ENCODE results near the gene EFCAB6.

The EFCAB6 gene

GRCh38 chr22:43516996-43517635 is 295.0 kb downstream of the EFCAB6 start:
- TF ChIP-seq SNAI2 (CRISPR knock-in tag; IDR thresholded peaks at IDR 0.05) (no peak), CSRNP3 (CRISPR knock-in tag; IDR thresholded peaks at IDR 0.05) (no peak)
- ATAC-seq: no peak

GRCh38 chr22:43516386-43516785 is 295.7 kb downstream of the EFCAB6 start:
- no peak for ATAC-seq
- no peak for TF ChIP-seq ESRRG (CRISPR knock-in tag; IDR thresholded peaks at IDR 0.05)
- TF ChIP-seq ZFP3 (CRISPR knock-in tag; IDR thresholded peaks at IDR 0.05): no peak
- TF ChIP-seq ARNTL (CRISPR knock-in tag; IDR thresholded peaks at IDR 0.05; ENCODE audit: borderline replicate concordance, low read depth): no peak
- TF ChIP-seq, protein P1, sequence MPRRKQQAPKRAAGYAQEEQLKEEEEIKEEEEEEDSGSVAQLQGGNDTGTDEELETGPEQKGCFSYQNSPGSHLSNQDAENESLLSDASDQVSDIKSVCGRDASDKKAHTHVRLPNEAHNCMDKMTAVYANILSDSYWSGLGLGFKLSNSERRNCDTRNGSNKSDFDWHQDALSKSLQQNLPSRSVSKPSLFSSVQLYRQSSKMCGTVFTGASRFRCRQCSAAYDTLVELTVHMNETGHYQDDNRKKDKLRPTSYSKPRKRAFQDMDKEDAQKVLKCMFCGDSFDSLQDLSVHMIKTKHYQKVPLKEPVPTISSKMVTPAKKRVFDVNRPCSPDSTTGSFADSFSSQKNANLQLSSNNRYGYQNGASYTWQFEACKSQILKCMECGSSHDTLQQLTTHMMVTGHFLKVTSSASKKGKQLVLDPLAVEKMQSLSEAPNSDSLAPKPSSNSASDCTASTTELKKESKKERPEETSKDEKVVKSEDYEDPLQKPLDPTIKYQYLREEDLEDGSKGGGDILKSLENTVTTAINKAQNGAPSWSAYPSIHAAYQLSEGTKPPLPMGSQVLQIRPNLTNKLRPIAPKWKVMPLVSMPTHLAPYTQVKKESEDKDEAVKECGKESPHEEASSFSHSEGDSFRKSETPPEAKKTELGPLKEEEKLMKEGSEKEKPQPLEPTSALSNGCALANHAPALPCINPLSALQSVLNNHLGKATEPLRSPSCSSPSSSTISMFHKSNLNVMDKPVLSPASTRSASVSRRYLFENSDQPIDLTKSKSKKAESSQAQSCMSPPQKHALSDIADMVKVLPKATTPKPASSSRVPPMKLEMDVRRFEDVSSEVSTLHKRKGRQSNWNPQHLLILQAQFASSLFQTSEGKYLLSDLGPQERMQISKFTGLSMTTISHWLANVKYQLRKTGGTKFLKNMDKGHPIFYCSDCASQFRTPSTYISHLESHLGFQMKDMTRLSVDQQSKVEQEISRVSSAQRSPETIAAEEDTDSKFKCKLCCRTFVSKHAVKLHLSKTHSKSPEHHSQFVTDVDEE (CRISPR knock-in tag; IDR thresholded peaks at IDR 0.05): no peak
- no peak for TF ChIP-seq ZC3H10 (CRISPR knock-in tag; IDR thresholded peaks at IDR 0.05)
- TF ChIP-seq, protein P2, sequence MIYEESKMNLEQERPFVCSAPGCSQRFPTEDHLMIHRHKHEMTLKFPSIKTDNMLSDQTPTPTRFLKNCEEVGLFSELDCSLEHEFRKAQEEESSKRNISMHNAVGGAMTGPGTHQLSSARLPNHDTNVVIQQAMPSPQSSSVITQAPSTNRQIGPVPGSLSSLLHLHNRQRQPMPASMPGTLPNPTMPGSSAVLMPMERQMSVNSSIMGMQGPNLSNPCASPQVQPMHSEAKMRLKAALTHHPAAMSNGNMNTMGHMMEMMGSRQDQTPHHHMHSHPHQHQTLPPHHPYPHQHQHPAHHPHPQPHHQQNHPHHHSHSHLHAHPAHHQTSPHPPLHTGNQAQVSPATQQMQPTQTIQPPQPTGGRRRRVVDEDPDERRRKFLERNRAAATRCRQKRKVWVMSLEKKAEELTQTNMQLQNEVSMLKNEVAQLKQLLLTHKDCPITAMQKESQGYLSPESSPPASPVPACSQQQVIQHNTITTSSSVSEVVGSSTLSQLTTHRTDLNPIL (CRISPR knock-in tag; IDR thresholded peaks at IDR 0.05; ENCODE audit: low read depth): no peak
- no peak for TF ChIP-seq CSDC2 (CRISPR knock-in tag; IDR thresholded peaks at IDR 0.05)
- TF ChIP-seq TOX (CRISPR knock-in tag; IDR thresholded peaks at IDR 0.05; ENCODE audit: borderline replicate concordance): no peak
- no peak for TF ChIP-seq SNAI2 (CRISPR knock-in tag; IDR thresholded peaks at IDR 0.05)
- TF ChIP-seq, protein P3, sequence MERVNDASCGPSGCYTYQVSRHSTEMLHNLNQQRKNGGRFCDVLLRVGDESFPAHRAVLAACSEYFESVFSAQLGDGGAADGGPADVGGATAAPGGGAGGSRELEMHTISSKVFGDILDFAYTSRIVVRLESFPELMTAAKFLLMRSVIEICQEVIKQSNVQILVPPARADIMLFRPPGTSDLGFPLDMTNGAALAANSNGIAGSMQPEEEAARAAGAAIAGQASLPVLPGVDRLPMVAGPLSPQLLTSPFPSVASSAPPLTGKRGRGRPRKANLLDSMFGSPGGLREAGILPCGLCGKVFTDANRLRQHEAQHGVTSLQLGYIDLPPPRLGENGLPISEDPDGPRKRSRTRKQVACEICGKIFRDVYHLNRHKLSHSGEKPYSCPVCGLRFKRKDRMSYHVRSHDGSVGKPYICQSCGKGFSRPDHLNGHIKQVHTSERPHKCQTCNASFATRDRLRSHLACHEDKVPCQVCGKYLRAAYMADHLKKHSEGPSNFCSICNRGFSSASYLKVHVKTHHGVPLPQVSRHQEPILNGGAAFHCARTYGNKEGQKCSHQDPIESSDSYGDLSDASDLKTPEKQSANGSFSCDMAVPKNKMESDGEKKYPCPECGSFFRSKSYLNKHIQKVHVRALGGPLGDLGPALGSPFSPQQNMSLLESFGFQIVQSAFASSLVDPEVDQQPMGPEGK (CRISPR knock-in tag; IDR thresholded peaks at IDR 0.05; ENCODE audit: borderline replicate concordance): no peak
- no peak for TF ChIP-seq CSRNP3 (CRISPR knock-in tag; IDR thresholded peaks at IDR 0.05)
- no peak for TF ChIP-seq TCF4 (CRISPR knock-in tag; IDR thresholded peaks at IDR 0.05; ENCODE audit: borderline replicate concordance)
- no peak for TF ChIP-seq ZNF565 (CRISPR knock-in tag; conservative IDR thresholded peaks at IDR 0.05; ENCODE audit: low read depth)
- TF ChIP-seq PPARA (CRISPR knock-in tag; IDR thresholded peaks at IDR 0.05; ENCODE audit: borderline replicate concordance): no peak

GRCh38 chr22:43515902-43516301 is 296.2 kb downstream of the EFCAB6 start:
- TF ChIP-seq TOX (CRISPR knock-in tag; IDR thresholded peaks at IDR 0.05; ENCODE audit: borderline replicate concordance) (no peak), ARNTL (CRISPR knock-in tag; IDR thresholded peaks at IDR 0.05; ENCODE audit: borderline replicate concordance, low read depth) (no peak)
- no peak for ATAC-seq

DNA sequence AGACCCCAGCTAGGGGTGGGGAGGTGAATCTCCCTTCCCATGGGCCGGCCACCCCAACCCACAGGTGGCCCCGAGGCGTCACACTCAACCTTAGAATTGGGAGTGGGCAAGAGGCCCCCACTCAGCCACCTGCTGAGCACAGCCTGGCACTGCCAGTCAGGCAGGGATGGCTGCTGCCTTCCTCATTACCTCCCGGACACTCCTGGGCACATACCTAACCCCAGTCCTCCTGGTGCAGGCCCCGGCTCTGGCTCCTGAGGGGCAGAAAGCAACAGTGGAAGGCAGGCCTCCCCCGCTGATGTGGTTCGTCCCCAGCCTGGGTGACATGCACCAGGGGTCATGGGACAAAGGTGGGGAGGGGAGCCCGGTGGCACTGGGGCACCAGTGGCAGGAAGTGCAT is 296.7 kb downstream of the EFCAB6 start:
- no peak for ATAC-seq
- TF ChIP-seq, protein P3 (CRISPR knock-in tag; IDR thresholded peaks at IDR 0.05; ENCODE audit: borderline replicate concordance): no peak
- no peak for TF ChIP-seq ZC3H10 (CRISPR knock-in tag; IDR thresholded peaks at IDR 0.05)
- no peak for TF ChIP-seq CSDC2 (CRISPR knock-in tag; IDR thresholded peaks at IDR 0.05)
- no peak for TF ChIP-seq ARNTL (CRISPR knock-in tag; IDR thresholded peaks at IDR 0.05; ENCODE audit: borderline replicate concordance, low read depth)
- TF ChIP-seq, protein P1 (CRISPR knock-in tag; IDR thresholded peaks at IDR 0.05): no peak
- TF ChIP-seq ESRRG (CRISPR knock-in tag; IDR thresholded peaks at IDR 0.05): no peak
- TF ChIP-seq ZFP30 (CRISPR knock-in tag; IDR thresholded peaks at IDR 0.05): no peak
- no peak for TF ChIP-seq TOX (CRISPR knock-in tag; IDR thresholded peaks at IDR 0.05; ENCODE audit: borderline replicate concordance)
- no peak for TF ChIP-seq ZNF565 (CRISPR knock-in tag; conservative IDR thresholded peaks at IDR 0.05; ENCODE audit: low read depth)
- TF ChIP-seq ZNF70 (CRISPR knock-in tag; IDR thresholded peaks at IDR 0.05): no peak
- TF ChIP-seq RARB (CRISPR knock-in tag; IDR thresholded peaks at IDR 0.05): no peak
- no peak for TF ChIP-seq ZFP3 (CRISPR knock-in tag; IDR thresholded peaks at IDR 0.05)
- TF ChIP-seq CSRNP3 (CRISPR knock-in tag; IDR thresholded peaks at IDR 0.05): no peak

Data from SK-N-SH treated with all-trans-retinoic acid at 6 μM for 48 hours (cell line).